Esophagus muscularis mucosa (tissue), 4 donors: ENCODE measurements around the gene FGF14. TPM values are rescaled to one million over a fixed set of nuclear protein-coding genes. Genes with fewer than 3 reads are reported as not detected.

Source experiments
- DNase-seq: peaks from one replicate; pipeline ENCODE4 v3.0.0-alpha.2; 2017; ENCODE audit errors: extremely low spot score
- H3K27ac ChIP-seq, 4 donors: fragments of 200-600 bp; sonication (generic); replicated peaks in 1 of 4; 1 replicate in 3 of 4; 2 replicates in 1 of 4; pipeline ENCODE4 v1.5.1; 2016 to 2019; ENCODE audit warnings: mild to moderate bottlenecking in 1 of 4
- H3K27me3 ChIP-seq, 4 donors: fragments of 200-600 bp; sonication (generic); one replicate each; pipeline versions ENCODE4 v1.5.1 to v1.6.0; 2016 to 2019
- H3K36me3 ChIP-seq, 4 donors: fragments of 200-600 bp; sonication (generic); one replicate each; pipeline ENCODE4 v1.5.1; 2016 to 2019
- H3K4me1 ChIP-seq, 4 donors: fragments of 200-600 bp; sonication (generic); one replicate each; pipeline ENCODE4 v1.5.1; 2016 to 2019
- H3K4me3 ChIP-seq, 4 donors: fragments of 200-600 bp; sonication (generic); 1 replicate in 2 of 4; 2 replicates in 2 of 4; pipeline ENCODE4 v1.5.1; 2016 to 2019; ENCODE audit warnings: mild to moderate bottlenecking in 4 of 4, moderate library complexity in 1 of 4
- H3K9me3 ChIP-seq, 4 donors: fragments of 200-600 bp; sonication (generic); 1 replicate in 3 of 4; 2 replicates in 1 of 4; pipeline ENCODE4 v1.5.1; 2016 to 2019
- CTCF ChIP-seq, 3 experiments: fragments of 200-600 bp in 2 of 3; fragments of 450-650 bp in 1 of 3; sonication (generic) in 2 of 3; IDR thresholded peaks; one replicate each; pipeline ENCODE4 v1.5.1; 2017 to 2019; ENCODE audit warnings: antibody characterized with exemption in 3 of 3, mild to moderate bottlenecking in 2 of 3, moderate library complexity in 1 of 3
- EP300 ChIP-seq: sonication (generic); formaldehyde crosslinking; IDR thresholded peaks from one replicate; pipeline ENCODE4 v1.6.1; 2017; ENCODE audit warnings: antibody characterized with exemption
- POLR2A ChIP-seq: fragments of 450-650 bp; IDR thresholded peaks from one replicate; pipeline ENCODE4 v1.6.1; 2017; ENCODE audit warnings: antibody characterized with exemption, moderate library complexity, mild to moderate bottlenecking, low read depth
- POLR2AphosphoS5 ChIP-seq, 2 donors: sonication (generic); formaldehyde crosslinking; IDR thresholded peaks; one replicate each; pipeline ENCODE4 v1.6.1; 2017; ENCODE audit warnings: antibody characterized with exemption in 2 of 2
- WGBS: methylation state at CpG from one replicate; pipeline ENCODE4 v1.1.5; 2018; 5-methylcytosine and 5-hydroxymethylcytosine counted together
- intact Hi-C: fragments of 100-400 bp; cut with DNase I; formaldehyde crosslinking; loops from one replicate; pipeline ENCODE4 v1.15.1; 2023
- total RNA-seq, 4 donors: library from RNA; depleted of rRNA; stranded (reverse); fragments of >200 nt; gene quantifications; one replicate each; pipeline versions ENCODE4 v1.1.0 to v1.2.1, GENCODE V29; 2016

FGF14 gene
- total RNA-seq, 4 donors from 2014 or later: 0.33 to 2.1 (median 0.87) TPM

- intact Hi-C loops: no loop called here
- H3K36me3 ChIP-seq: no peaks in the 10 kb centered on the region
These were observed 55.1 kb downstream of the FGF14 start for GRCh38 chr13:102346769-102347168.

GRCh38 chr13:102344410-102344809, 57.4 kb downstream of the FGF14 start:
- TF ChIP-seq CTCF (IDR thresholded peaks at IDR 0.05) (no peak), POLR2A (no peak), EP300 (no peak), POLR2AphosphoS5 (IDR thresholded peaks at IDR 0.05) (no peak)
- no peak for DNase-seq
- no peak overlapping the region for H3K27ac ChIP-seq
- H3K4me3 ChIP-seq: no peak overlapping the region
- H3K27me3 ChIP-seq: no peaks in the 10 kb centered on the region
- no peaks in the 10 kb centered on the region for H3K36me3 ChIP-seq
- no peaks in the 10 kb centered on the region for H3K9me3 ChIP-seq
- intact Hi-C loops: no loop called here
- no peaks in the 10 kb centered on the region for H3K4me1 ChIP-seq

More at GRCh38 chr13:102346769-102347168, 55.1 kb downstream of the FGF14 start:
- H3K27me3 ChIP-seq: no peaks in the 10 kb centered on the region
- no peaks in the 10 kb centered on the region for H3K4me1 ChIP-seq
- WGBS: 93% methylated on average over 5 of the region's 5 CpGs
- no peaks in the 10 kb centered on the region for H3K9me3 ChIP-seq
- no peak overlapping the region for H3K4me3 ChIP-seq
- DNase-seq: no peak
- TF ChIP-seq EP300 (no peak), POLR2A (no peak), CTCF (IDR thresholded peaks at IDR 0.05) (no peak)
- H3K27ac ChIP-seq: no peak overlapping the region

DNA sequence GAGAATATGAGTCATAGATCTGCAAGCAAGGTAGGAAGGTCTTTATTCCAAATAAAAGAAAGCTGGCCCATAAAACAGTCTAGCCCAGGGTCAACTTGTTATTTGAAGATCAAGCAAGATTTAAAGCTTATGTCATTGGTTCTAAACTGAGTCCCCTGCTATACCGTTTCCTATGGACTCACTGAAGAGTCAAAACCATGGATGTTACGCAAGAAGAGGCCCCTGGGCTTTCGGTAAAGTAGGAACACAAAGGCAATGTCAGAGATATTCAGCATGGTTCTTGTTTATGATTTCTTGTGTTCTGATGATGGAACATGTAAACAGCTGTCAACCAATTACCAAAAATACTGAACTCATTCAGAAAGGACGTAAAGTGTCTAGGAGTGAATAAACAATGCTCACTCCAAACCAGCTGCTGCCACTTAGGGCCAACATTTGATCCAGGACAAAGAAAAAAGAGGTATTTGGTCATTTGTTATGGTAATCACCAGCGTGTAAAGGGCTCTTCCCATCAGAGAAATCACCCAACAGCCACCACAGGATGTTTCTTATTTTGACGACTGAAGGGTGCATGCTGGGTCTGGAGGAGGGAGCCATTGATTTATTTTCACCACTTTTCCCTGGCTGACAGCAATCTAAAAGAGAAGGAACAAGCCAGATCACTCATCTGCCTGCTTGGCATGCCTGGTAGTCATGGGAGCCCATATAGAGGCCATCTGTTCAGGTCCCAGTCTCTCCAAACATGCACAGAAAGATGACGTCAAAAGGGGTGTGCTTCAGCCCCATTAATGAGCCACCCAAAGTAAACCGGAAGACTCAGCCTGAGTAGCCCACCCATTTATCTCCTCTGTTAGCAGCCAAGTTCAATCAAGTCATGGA, 68.3 kb downstream of the FGF14 start:
- DNase-seq: no peak
- no peak overlapping the region for H3K4me3 ChIP-seq
- H3K9me3 ChIP-seq: no peaks in the 10 kb centered on the region
- TF ChIP-seq CTCF (IDR thresholded peaks at IDR 0.05) (no peak), POLR2AphosphoS5 (IDR thresholded peaks at IDR 0.05) (peak in 1 of 2 donors; percentile 12), EP300 (no peak), POLR2A (no peak)
- intact Hi-C loops: no loop called here
- 54% methylated on average over 8 of the region's 8 CpGs for WGBS
- no peaks in the 10 kb centered on the region for H3K27me3 ChIP-seq
- H3K4me1 ChIP-seq: peaks cover 0 to 8% (median 3%) of the 10 kb centered on the region in 4 donors
- peak overlapping the region in 2 of 4 donors; percentile 2 to 34 for H3K27ac ChIP-seq
- H3K36me3 ChIP-seq: no peaks in the 10 kb centered on the region

DNA sequence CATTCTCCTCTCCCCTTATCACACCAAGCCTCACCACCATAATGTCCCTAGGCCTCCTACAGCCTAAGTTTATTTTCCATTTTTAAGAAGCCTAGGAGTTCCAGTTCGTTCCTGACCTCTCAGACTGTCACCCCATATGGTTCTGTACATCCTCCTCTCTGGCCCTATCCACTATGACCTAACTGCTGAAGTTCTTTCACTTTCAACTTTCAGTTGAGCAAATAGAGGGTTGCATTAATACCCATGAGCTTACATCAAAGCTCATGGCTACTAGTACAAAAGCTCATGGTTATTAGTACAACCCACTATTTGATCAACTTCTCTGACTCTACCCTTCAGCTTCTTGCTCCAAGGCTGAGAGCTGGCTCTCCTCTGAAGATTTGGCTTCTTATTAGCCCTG, 72.9 kb downstream of the FGF14 start:
- Histone ChIP-seq H3K36me3 (no peaks in the 10 kb centered on the region), H3K9me3 (no peaks in the 10 kb centered on the region), H3K4me1 (peaks cover 0 to 16% (median 13%) of the 10 kb centered on the region in 4 donors), H3K27ac (no peak overlapping the region), H3K4me3 (no peak overlapping the region), H3K27me3 (no peaks in the 10 kb centered on the region)
- 92% methylated on average over 1 of the region's 1 CpG for WGBS
- DNase-seq: no peak
- intact Hi-C loops: no loop called here
- TF ChIP-seq EP300 (no peak), POLR2AphosphoS5 (IDR thresholded peaks at IDR 0.05) (no peak), POLR2A (no peak), CTCF (IDR thresholded peaks at IDR 0.05) (no peak)
